Stimulated activated CD4-positive, alpha-beta T cell treated with anti-CD3 and anti-CD28 coated beads, Interleukin-12 subunit alpha, Interleukin-12 subunit beta, amount 100 ng/mL, for 48 hours (primary cell): Measurements from ENCODE around the gene SH2D3A.
"Not testable (repeated sequence)": the region's sequence is repeated elsewhere in the genome, so short reads cannot be mapped to it uniquely, and the experiment has no call there.

Source experiments
- DNase-seq, 3 donors: peaks; one replicate each; pipeline ENCODE4 v3.0.0-alpha.2; 2020; ENCODE audit warnings: low read depth in 2 of 3, low spot score in 1 of 3

SH2D3A gene

GRCh38 chr19:6790194-6791128, 23.2 kb upstream of the SH2D3A start:
- DNase-seq, result no peak

- DNase-seq, result no peak
Observed at GRCh38 chr19:6788896-6789295, 21.7 kb upstream of the SH2D3A start.

- DNase-seq, result no peak
Observed at GRCh38 chr19:6787393-6787792, 20.2 kb upstream of the SH2D3A start.

DNA sequence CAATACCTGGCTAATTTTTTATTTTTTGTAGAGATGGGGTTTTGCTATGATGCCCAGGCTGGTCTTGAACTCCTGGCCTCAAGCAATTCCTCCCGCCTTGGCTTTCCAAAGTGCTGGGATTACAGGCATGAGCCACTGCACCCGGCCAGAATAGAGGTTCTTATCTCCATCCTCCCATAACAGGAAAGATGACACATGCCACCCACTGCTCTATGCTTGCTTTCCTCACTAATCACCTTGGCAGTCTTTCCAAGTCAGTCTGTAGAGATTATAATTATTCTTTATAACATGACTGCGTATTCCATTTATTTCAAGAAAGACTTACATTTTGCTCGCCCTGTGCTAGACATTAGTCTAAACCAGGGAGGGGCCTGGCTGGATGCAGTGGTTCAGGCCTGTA, 12.0 kb upstream of the SH2D3A start:
- DNase-seq, result no peak

DNA sequence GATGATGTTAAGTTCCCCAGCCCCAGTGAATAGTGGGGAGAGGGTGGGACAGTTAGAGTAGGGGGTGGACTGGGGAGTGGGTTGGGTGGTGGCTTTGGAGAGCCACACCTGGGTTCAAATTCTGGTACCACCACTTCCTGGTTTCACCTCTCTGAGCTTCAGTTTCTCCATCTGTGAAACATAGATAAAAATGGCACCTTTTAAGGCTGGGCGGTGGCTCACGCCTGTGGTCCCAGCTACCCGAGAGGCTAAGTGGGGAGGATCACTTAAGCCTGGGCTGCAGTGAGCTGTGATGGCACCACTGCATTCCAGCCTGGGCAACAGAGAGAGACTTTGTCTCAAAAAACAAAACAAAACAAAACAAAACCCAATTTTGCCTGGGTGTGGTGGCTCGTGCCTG, 11.2 kb upstream of the SH2D3A start:
- no peak for DNase-seq

DNA sequence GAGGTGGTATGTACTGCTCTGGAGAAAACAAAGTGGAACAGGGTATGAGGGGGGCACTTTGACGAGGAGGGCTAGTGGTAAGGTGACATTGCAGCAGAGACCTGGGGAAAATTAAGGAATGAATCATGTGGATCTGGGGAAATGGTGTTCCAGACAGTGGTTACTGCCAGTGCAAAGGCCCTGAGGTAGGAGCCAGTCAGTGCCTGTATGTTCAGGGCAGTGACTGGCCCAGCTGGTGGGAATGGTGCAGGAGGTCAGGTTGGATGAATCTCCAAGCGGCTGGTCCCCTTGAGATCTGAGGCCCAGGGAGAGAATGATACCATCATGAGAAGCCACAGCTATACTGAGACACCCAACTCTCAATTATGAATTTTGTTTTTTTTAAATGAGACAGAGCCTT, 10.2 kb upstream of the SH2D3A start:
- no peak for DNase-seq

DNA sequence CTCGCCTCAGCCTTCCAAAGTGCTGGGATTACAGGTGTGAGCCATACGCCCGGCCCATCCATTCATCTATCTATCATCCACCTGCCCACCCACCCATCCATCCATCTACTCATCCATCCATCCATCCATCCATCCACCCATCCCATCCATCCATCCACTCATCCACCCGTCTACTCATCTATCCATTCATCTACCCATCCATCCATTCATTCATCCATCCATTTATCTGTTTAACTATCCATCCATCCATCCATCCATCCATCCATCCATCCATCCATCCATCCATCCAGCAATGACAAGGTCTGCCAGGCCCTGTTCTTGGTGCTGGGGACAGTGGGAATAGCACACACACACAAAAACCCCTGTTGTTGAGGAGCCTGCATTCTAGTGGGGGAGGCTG, 9.8 kb upstream of the SH2D3A start:
- no peak for DNase-seq

DNA sequence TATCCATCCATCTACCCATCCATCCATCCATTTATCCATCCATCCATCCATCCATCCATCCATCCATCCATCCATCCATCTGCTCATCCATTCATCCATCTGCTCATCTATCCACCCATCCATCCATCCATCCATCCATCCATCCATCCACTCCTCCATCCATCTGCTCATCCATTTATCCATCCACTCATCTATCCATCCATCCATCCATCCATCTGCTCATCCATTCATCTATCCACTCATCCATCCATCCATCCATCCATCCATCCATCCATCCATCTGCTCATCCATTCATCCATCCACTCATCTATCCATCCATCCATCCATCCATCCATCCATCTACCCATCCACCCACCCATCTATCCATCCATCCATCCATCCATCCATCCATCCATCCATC, 8.8 kb upstream of the SH2D3A start:
- not testable (repeated sequence) for DNase-seq

DNA sequence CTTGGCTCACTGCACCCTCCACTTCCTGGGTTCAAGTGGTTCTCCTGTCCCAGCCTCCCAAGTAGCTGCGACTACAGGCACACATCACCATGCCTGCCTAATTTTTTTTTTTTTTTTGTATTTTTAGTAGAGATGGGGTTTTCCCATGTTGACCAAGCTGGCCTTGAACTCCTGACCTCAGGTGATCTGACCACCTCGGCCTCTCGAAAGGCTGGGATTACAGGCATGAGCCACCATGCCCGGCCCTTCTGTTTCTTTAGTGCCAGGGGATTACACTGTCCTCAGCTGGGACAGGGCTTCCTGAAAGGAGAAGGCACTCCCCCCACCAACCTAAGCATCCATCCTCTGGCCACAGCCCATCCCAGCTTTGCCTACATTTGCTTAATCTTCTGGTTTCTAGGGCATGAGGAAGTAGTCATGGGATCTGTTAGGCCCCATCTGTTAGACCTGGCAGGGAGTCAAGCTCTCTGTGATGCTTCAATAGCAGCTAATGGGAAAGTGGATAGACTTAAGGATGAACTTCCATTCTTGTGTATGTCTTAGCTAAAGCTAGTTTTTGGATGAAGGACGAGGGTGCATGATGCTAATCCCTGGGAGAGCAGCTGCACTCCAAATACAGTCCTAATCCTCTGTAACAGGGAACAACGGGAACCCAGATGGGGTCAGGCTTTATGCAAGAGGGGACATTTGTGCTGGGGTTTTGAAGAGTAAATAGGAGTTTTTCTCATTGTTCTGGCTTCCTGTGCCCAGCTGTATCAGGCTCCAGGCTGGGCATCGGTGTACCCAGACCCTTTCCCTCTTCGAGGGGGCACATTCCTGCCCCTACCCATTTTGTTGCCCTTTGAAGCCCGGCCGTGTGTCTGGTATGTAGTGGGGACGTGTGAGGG, 7.8 kb upstream of the SH2D3A start:
- DNase-seq, result no peak

GRCh38 chr19:6773323-6773931, 6.2 kb upstream of the SH2D3A start:
- peak; percentile 50 to 64 (median 57) for DNase-seq

GRCh38 chr19:6772866-6773322, 5.7 kb upstream of the SH2D3A start:
- no peak for DNase-seq

- DNase-seq, result peak; percentile 63 to 67 (median 65)
Observed at GRCh38 chr19:6772028-6772865, 5.0 kb upstream of the SH2D3A start, which contains the start of gene VAV1. TSS of gene VAV1 (plus strand) at chr19:6772708. CDS start at chr19:6772808, 100 bp downstream.

GRCh38 chr19:6771648-6772027, 4.4 kb upstream of the SH2D3A start:
- DNase-seq, result not testable (repeated sequence)

DNA sequence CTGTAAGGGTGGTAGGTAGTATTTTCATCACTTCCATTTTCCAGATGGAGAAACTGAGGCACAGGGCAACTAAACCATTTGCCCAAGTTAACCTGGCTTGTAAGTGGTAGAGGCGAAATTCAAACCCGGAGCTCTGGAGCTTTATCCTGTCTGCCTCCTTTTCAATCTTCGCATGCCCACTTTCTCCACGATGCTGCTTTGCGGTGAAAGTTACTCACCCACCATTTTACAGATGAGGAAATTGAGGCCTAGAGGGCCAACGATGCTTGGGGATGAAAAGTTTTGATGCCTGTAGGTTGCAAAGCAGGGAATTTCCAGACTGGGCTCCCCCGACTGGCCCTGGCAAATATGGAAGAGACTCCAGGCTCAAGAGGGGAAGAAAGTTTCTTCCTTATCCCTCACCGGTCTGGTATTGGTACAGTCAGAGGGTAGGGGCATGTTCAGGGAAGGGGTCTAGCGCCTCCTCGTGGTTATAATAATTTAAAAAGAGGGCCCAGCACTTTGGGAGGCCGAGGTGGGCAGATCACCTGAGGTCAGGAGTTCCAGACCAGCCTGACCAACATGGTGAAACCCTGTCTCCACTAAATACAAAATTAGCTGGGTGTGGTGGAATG, 1.9 kb upstream of the SH2D3A start:
- no peak for DNase-seq

- DNase-seq, result no peak
Observed at GRCh38 chr19:6768236-6768785, 1.1 kb upstream of the SH2D3A start.

DNA sequence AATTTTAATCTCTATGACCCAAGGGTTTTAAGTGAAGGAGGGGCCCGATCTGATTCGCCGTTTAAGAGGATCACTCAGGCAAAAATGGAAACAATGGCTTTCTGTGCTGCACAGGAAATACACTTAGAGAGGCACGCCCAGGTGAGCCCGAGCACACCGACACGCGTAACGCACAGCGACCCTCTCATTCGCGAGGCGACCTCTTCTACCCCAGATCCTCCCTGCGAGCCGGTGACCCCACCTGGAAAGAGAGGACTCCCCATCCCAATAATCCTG, 216 bp downstream of the SH2D3A start:
- DNase-seq, result no peak

- no peak for DNase-seq
Observed at GRCh38 chr19:6766357-6767080, 716 bp downstream of the SH2D3A start.

- DNase-seq, result no peak
Observed at GRCh38 chr19:6765738-6766356, 1.4 kb downstream of the SH2D3A start.

DNA sequence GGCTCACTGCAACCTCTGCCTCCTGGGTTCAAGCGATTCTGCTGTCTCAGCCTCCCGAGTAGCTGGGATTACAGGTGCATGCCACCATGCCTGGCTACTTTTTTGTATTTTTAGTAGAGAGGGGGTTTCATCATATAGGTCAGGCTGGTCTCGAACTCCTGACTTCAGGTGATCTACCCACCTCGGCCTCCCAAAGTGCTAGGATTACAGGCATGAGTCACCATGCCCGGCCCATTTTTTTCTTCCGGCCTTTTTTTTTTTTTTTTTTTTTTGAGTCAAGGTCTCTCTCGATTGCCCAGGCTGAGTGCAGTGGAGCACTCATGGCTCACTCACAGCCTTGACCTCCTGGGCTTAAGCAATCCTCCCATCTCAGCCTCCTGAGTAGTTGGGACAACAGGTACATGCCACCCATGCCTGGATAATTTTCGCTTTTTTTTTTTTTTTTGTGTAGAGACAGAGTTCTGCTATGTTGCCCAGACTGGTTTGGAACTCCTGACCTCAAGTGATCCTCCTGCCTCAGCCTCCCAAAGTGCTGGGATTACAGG, 4.9 kb downstream of the SH2D3A start:
- DNase-seq, result not testable (repeated sequence)
